ENCODE results near the gene IRX2.

Gene IRX2

GRCh38 chr5:2779459-2779858 lies 28.0 kb upstream of the IRX2 start:
- no peak overlapping the region for H3K4me3 ChIP-seq (ENCODE audit: low read depth, low read length)
- no peak for TF ChIP-seq CTCF (conservative IDR thresholded peaks at IDR 0.05; ENCODE audit: low read depth, low read length)
- DNase-seq (ENCODE audit: low read depth), result no peak

GRCh38 chr5:2776337-2777302 lies 25.1 kb upstream of the IRX2 start:
- DNase-seq (ENCODE audit: low read depth), result no peak
- H3K4me3 ChIP-seq (ENCODE audit: low read depth, low read length), result no peak overlapping the region
- no peak for TF ChIP-seq CTCF (conservative IDR thresholded peaks at IDR 0.05; ENCODE audit: low read depth, low read length)

- no peak overlapping the region for H3K4me3 ChIP-seq (ENCODE audit: low read depth, low read length)
- TF ChIP-seq CTCF (conservative IDR thresholded peaks at IDR 0.05; ENCODE audit: low read depth, low read length), result no peak
- DNase-seq (ENCODE audit: low read depth), result no peak
Measured at GRCh38 chr5:2773327-2773726, 21.9 kb upstream of the IRX2 start.

GRCh38 chr5:2767089-2767488 lies 15.6 kb upstream of the IRX2 start:
- DNase-seq (ENCODE audit: low read depth), result no peak
- no peak for TF ChIP-seq CTCF (conservative IDR thresholded peaks at IDR 0.05; ENCODE audit: low read depth, low read length)
- H3K4me3 ChIP-seq (ENCODE audit: low read depth, low read length), result no peak overlapping the region

GRCh38 chr5:2764581-2764980 lies 13.1 kb upstream of the IRX2 start:
- TF ChIP-seq CTCF (conservative IDR thresholded peaks at IDR 0.05; ENCODE audit: low read depth, low read length), result no peak
- no peak for DNase-seq (ENCODE audit: low read depth)

GRCh38 chr5:2763533-2763794 lies 12.0 kb upstream of the IRX2 start:
- no peak overlapping the region for H3K4me3 ChIP-seq (ENCODE audit: low read depth, low read length)
- DNase-seq (ENCODE audit: low read depth), result no peak
- no peak for TF ChIP-seq CTCF (conservative IDR thresholded peaks at IDR 0.05; ENCODE audit: low read depth, low read length)

More at GRCh38 chr5:2764581-2764980, 13.1 kb upstream of the IRX2 start:
- H3K4me3 ChIP-seq (ENCODE audit: low read depth, low read length), result no peak overlapping the region
